Activated T-helper 1 cell treated with anti-CD3 and anti-CD28 coated beads, Interleukin-2, amount 50 U/mL, for 16 hours (primary cell): ENCODE data around the gene INPP5A.
"Not testable (repeated sequence)": the region's sequence is repeated elsewhere in the genome, so short reads cannot be mapped to it uniquely, and the experiment has no call there.

Experiments used
- DNase-seq, 2 donors: peaks; one replicate each; pipeline ENCODE4 v3.0.0-alpha.2; 2020; ENCODE audit warnings: low read depth in 1 of 2, low spot score in 1 of 2

Gene INPP5A

GRCh38 chr10:132593900-132594876 lies 56.6 kb downstream of the INPP5A start:
- DNase-seq: no peak

- no peak for DNase-seq
Measured at GRCh38 chr10:132595021-132595420, 57.4 kb downstream of the INPP5A start.

- no peak for DNase-seq
Measured at GRCh38 chr10:132595854-132596253, 58.3 kb downstream of the INPP5A start.

GRCh38 chr10:132596742-132597279 lies 59.2 kb downstream of the INPP5A start:
- no peak for DNase-seq

DNA sequence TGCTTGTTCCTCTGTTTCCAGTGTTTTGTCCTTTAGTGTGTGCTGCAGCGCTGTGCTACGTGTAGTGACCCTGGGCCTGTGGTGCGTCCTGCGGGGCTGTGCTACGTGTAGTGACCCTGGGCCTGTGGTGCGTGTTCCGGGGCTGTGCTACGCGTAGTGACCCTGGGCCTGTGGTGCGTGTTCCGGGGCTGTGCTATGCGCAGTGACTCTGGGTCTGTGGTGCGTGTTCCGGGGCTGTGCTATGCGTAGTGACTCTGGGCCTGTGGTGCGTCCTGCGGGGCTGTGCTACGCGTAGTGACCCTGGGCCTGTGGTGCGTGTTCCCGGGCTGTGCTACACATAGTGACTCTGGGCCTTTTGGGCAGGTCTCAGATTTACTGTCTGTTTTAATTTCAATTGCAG lies 60.1 kb downstream of the INPP5A start:
- no peak for DNase-seq

DNA sequence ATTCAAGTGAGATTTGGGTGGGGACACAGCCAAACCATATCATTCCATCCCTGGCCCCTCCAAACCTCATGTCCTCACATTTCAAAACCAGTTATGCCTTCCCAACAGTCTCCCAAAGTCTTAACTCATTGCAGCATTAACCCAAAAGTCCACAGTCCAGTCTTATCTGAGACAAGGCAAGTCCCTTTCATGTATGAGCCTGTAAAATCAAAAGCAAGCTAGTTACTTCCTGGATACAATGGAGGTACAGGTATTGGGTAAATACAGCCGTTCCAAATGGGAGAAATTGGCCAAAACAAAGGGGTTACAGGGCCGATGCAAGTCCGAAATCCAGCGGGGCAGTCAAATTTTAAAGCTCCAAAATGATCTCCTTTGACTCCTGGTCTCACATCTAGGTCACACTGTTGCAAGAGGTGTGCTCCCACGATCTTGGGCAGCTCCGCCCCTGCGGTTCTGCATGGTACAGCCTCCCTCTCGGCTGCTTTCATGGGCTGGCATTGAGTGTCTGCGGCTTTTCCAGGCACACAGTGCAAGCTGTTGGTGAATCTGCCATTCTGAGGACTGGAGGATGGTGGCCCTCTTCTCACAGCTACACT lies 61.5 kb downstream of the INPP5A start:
- not testable (repeated sequence) for DNase-seq

DNA sequence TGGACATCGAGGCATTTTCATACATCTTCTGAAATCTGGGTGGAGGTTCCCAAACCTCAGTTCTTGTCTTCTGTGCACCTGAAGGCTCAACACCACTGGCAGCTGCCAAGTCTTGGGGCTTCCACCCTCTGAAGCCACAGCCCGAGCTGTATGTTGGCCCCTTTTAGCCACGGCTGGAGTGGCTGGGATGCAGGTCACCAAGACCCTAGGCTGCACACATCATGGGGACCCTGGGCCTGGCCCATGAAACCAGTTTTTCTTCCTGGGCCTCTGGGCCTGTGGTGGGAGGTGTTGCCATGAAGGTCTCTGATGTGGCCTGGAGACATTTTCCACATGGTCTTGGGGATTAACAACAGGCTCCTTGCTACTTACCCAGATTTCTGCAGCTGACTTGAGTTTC lies 62.1 kb downstream of the INPP5A start:
- DNase-seq: no peak

- no peak for DNase-seq
Measured at GRCh38 chr10:132600416-132600815, 62.8 kb downstream of the INPP5A start.

DNA sequence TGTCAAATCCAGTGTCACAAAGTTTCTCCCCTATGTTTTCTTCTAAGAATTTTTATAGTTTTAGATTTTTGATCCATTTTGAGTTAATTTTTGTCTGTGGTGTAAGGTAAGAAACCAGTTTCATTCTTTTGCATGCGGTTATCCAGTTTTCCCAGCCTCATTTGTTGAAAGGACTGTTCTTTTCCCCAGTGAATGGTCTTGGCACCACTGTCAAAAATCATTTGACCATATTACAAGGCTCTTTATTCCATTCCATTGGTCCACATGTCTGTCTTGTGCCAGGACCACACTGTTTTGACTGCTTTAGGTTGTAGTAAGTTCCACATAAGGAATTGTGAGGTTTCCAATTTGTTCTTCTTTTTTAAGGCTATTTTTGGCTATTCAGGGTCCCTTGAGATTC lies 64.0 kb downstream of the INPP5A start:
- no peak for DNase-seq

DNA sequence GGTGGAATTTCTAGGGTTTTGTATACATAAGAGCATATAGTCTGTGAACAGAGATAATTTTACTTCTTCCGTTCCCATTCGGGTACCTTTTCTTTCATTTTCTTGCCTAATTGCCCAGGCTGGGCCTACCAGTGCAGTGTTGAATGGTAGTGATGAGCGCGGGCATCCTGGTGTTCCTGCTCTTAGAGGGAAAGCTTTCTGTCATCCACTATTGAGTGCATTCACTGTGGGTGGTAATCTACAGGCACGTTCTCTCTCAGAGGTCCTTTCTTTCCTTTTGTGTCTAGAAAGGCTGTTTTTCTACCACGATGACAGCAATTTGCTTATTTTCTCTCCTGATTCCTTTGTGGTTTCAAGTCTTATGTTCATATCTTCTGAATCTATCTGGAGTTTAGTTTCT lies 65.0 kb downstream of the INPP5A start:
- DNase-seq: no peak

DNA sequence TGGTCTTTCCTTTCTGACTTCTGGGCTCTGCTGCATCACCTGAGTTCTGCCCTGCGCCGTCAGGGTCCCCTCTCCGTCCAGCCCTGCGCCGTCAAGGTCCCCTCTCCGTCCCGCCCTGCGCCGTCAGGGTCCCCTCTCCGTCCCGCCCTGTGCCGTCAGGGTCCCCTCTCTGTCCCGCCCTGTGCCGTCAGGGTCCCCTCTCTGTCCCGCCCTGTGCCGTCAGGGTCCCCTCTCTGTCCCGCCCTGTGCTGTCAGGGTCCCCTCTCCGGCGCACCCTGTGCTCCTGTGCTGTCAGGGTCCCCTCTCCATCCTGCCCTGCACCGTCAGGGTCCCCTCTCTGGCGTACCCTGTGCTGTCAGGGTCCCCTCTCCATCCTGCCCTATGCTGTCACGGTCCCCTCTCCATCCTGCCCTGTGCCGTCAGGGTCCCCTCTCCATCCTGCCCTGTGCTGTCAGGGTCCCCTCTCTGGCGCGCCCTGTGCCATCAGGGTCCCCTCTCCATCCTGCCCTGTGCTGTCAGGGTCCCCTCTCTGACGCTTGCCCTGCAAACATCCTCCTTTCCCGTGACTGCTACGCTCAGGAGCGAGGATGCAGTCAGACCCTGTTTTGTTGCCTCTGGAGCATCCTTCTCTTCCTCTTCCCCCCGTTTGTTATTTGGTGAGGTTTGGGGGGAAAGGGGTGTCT lies 66.4 kb downstream of the INPP5A start:
- no peak for DNase-seq

DNA sequence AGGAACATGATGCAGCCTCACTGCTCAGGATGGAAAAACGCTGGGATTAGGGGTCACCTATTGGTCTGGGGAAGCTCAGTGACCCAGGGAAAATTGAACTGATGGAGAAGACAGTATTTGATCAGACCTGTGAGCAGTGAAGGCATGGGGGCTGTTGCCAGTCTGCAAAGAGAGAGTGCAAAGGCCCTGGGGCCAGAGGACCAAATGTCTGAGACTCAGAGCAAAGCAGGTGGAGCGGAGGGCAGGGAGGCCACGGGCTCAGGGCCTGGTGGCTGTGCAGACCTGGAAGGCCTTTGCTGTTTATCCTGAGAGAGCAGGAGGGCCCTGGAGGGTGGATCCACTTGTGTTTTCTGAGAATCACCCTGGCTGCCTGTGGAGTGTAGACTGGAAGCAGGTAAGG lies 67.1 kb downstream of the INPP5A start:
- no peak for DNase-seq

- no peak for DNase-seq
Measured at GRCh38 chr10:132605390-132605789, 67.8 kb downstream of the INPP5A start.

DNA sequence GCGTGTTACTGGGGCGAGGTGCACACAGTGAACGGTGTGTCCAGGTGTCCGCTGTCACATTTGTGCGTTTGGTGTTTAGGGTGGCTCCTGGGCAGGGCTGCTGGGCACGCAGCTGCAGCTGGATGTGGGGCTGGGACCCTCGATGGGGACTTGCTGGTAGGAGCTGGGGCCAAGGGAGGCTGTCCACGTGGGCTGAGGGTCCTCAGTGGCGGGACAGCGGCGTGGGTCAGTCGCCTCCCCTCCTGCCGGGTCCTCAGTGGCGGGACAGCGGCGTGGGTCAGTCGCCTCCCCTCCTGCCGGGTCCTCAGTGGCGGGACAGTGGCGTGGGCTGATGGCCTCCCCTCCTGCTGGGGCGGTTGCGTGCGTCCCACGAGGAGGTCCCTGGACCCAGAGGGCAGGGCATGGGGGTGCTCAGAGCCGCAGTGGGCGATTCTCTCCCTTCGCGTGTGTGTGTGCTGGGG lies 68.5 kb downstream of the INPP5A start:
- DNase-seq: no peak

DNA sequence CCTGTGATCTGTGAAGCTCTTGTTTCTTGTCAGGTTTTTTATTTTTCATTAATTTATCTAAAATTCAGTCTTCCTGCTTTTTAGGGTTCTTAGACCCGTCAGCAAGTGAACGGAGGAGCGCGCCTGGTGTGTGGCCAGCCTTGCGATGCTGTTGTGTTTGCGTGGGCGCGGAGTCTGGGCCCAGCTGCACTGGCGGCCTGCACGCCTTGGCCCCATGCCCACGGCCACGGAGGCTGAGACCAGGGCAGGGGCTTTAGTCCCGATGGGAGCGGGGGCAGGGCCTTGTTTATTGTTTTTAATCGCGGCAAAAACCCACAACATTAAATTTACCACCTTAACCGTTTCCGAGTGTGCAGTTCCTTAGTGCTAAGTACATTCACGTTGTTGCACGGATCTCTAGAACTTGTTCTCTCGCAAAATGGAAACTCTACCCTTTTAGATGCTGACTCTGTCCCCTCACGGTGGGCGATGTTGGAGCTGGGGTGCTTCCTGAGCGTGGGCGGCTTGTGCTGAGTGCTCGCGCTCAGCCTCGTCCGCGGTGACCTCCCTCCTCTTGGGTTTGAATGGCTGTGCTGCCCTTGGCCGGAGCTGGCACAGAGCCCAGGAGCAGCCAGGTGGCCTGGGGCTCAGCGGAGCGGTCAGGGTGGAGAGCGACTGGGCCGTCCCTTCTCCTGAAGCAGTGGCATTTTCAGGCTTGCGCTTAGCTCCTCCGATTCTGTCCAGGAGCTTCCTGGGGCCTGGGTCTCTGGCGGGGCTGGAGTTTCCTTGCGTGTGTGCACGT lies 69.1 kb downstream of the INPP5A start:
- DNase-seq: no peak

DNA sequence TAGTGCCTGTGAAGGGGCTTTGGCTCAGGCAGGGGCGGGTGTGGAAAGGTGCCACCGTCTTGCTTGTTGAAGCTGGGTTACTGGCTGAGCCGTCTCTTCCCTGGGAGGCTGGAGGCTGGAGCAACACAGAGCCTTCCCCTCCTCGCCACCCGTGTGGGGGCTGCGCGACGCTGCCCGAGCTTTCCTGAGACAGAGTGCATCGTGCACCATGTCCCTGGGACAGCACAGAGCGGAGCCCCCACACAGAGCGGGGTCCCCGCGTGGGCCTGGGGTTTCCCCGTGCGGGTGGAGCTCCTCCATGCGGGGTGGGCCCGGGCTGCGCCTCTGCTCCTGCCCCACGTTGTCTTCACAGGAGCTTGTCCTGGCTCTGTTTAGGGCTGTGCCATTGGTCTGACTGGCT lies 69.9 kb downstream of the INPP5A start:
- DNase-seq: no peak

- no peak for DNase-seq
Measured at GRCh38 chr10:132607961-132608495, 70.4 kb downstream of the INPP5A start.

- no peak for DNase-seq
Measured at GRCh38 chr10:132608511-132609195, 71.1 kb downstream of the INPP5A start.

- no peak for DNase-seq
Measured at GRCh38 chr10:132609211-132609610, 71.6 kb downstream of the INPP5A start.
